K562 (cell line): ENCODE data around the gene PDCD1. TPM values are rescaled to one million over a fixed set of nuclear protein-coding genes. Genes with fewer than 3 reads are reported as not detected.

ENCODE experiments used
- ATAC-seq: fragments of 200-7000 bp; cut with Tn5 transposase; 3 replicates; pipeline ENCODE4 v1.9.1; 2020; ENCODE audit warnings: moderate library complexity
- BruUV-seq: library from RNA; stranded (reverse); fragments of 400-500 nt; replicated peaks from 2 replicates; lab custom pipeline; 2021; lab: Mats Ljungman, UMichigan
- CTCF ChIA-PET: fragments of 300-600 bp; formaldehyde crosslinking; extraction: SDS; loops from one replicate; lab custom pipeline; 2021; ENCODE audit warnings: low intra/inter-chr PET ratio; lab: Yijun Ruan, JAX
- POLR2A ChIA-PET: fragments of 300-600, 350-650 bp; sonication (Branson Sonifier 250); formaldehyde crosslinking; extraction: SDS; loops from one replicate; lab custom pipeline; 2021; ENCODE audit warnings: antibody characterized with exemption, inconsistent platforms; lab: Yijun Ruan, JAX
- DNase-seq, 4 experiments: peaks; one replicate each; pipeline versions ENCODE4 v3.0.0 to v3.0.0-alpha.2; 2011 to 2018; ENCODE audit warnings: low spot score in 3 of 4, mixed read lengths in 3 of 4; ENCODE audit errors: extremely low read depth in 1 of 4
- FAIRE-seq: peaks from 2 replicates; lab custom pipeline; 2011; peaks lifted over from hg19 to GRCh38; lab: Jason Lieb, UNC
- H2AFZ ChIP-seq: 2 replicates; pipeline ENCODE4 v1.6.0; 2011; ENCODE audit warnings: low read depth, low read length, control low read depth, inconsistent platforms
- H3K27ac ChIP-seq: fragments of 200-600 bp; 3 replicates; pipeline ENCODE4 v1.8.0; 2011; ENCODE audit warnings: low read depth, mild to moderate bottlenecking, control low read depth, inconsistent platforms, low read length, moderate library complexity, mixed read lengths; ENCODE audit errors: extremely low read depth
- H3K27me3 ChIP-seq, 2 experiments: fragments of 300-600 bp in 1 of 2; 2 replicates in 1 of 2; 3 replicates in 1 of 2; pipeline versions ENCODE4 v1.6.0 to v1.8.0; 2011; ENCODE audit warnings: inconsistent platforms in 2 of 2, low read length in 2 of 2, mild to moderate bottlenecking in 1 of 2, mixed read lengths in 1 of 2, moderate library complexity in 1 of 2; ENCODE audit not compliant: control insufficient read depth in 2 of 2, insufficient read depth in 2 of 2
- H3K36me3 ChIP-seq: fragments of 300-600 bp; 3 replicates; pipeline ENCODE4 v1.8.0; 2011; ENCODE audit warnings: mild to moderate bottlenecking, low read length, inconsistent platforms; ENCODE audit not compliant: control insufficient read depth, insufficient read depth
- H3K4me1 ChIP-seq, 2 experiments: fragments of 200-600 bp in 1 of 2; replicated peaks in 1 of 2; 2 replicates in 1 of 2; 3 replicates in 1 of 2; pipeline versions ENCODE4 v1.5.1 to v1.8.0; 2011; ENCODE audit warnings: inconsistent platforms in 2 of 2, low read length in 2 of 2, mild to moderate bottlenecking in 1 of 2, mixed read lengths in 1 of 2, moderate library complexity in 1 of 2; ENCODE audit not compliant: control insufficient read depth in 2 of 2, insufficient read depth in 2 of 2
- H3K4me2 ChIP-seq: 2 replicates; pipeline ENCODE4 v1.6.1; 2011; ENCODE audit warnings: low read length, control low read depth, inconsistent platforms, mixed read lengths; ENCODE audit not compliant: insufficient read depth
- H3K4me3 ChIP-seq: fragments of 200-600 bp; sonication (generic), shearing (Covaris generic); 2 replicates; pipeline ENCODE4 v1.5.1; 2016; ENCODE audit warnings: control low read depth, inconsistent platforms
- H3K79me2 ChIP-seq: fragments of 200-600 bp; 3 replicates; pipeline ENCODE4 v1.8.0; 2011; ENCODE audit warnings: low read length, inconsistent platforms; ENCODE audit not compliant: control insufficient read depth, insufficient read depth
- H3K9ac ChIP-seq, 2 experiments: 2 replicates each; pipeline versions ENCODE4 v1.6.0 to v1.6.1; 2011; ENCODE audit warnings: low read depth in 2 of 2, low read length in 2 of 2, control low read depth in 1 of 2, inconsistent platforms in 1 of 2, mild to moderate bottlenecking in 1 of 2, mixed read lengths in 1 of 2; ENCODE audit not compliant: insufficient read depth in 1 of 2
- H3K9me1 ChIP-seq: one replicate; pipeline ENCODE4 v1.6.0; 2011; ENCODE audit warnings: inconsistent platforms, mild to moderate bottlenecking, low read length, moderate library complexity; ENCODE audit not compliant: control insufficient read depth, insufficient read depth
- H3K9me3 ChIP-seq: replicated peaks from 2 replicates; pipeline ENCODE4 v1.5.1; 2011; ENCODE audit warnings: low read depth, low read length, inconsistent platforms; ENCODE audit not compliant: control insufficient read depth, insufficient read depth
- H4K20me1 ChIP-seq: replicated peaks from 2 replicates; pipeline ENCODE4 v1.6.1; 2011; ENCODE audit warnings: low read length, inconsistent platforms, mixed read lengths; ENCODE audit not compliant: control insufficient read depth, insufficient read depth
- GATAD2B ChIP-seq: fragments of 450-650 bp; IDR thresholded peaks from 2 replicates; pipeline ENCODE4 v1.6.1; 2017; ENCODE audit warnings: mild to moderate bottlenecking, borderline replicate concordance
- KLF16 ChIP-seq: IDR thresholded peaks from 2 replicates; pipeline ENCODE4 v1.6.1; 2016; ENCODE audit warnings: antibody characterized with exemption
- NBN ChIP-seq: fragments of 450-650 bp; IDR thresholded peaks from 2 replicates; pipeline ENCODE4 v1.6.1; 2016; ENCODE audit warnings: low read depth, mild to moderate bottlenecking
- NCOA6 ChIP-seq: fragments of 450-650 bp; IDR thresholded peaks from 2 replicates; pipeline ENCODE4 v1.6.1; 2017; ENCODE audit warnings: mild to moderate bottlenecking
- SIN3A ChIP-seq, 2 experiments: fragments of 150-350 bp in 1 of 2; IDR thresholded peaks; 2 replicates each; pipeline ENCODE4 v1.6.1; 2011 to 2016; ENCODE audit warnings: borderline replicate concordance in 2 of 2, low read depth in 2 of 2, low read length in 2 of 2, mild to moderate bottlenecking in 2 of 2, moderate library complexity in 2 of 2; ENCODE audit not compliant: control insufficient read depth in 1 of 2
- SMARCE1 ChIP-seq: fragments of 450-650 bp; IDR thresholded peaks from 2 replicates; pipeline ENCODE4 v1.7.1; 2016; ENCODE audit warnings: mild to moderate bottlenecking
- STAG1 ChIP-seq: sonication (generic); formaldehyde crosslinking; IDR thresholded peaks from 2 replicates; pipeline ENCODE4 v1.5.0; 2020; ENCODE audit warnings: missing genetic modification reagents, borderline replicate concordance
- YBX1 ChIP-seq: fragments of 450-650 bp; IDR thresholded peaks from 2 replicates; pipeline ENCODE4 v1.7.1; 2016; ENCODE audit warnings: mild to moderate bottlenecking
- ZKSCAN1 ChIP-seq: fragments of 150-350 bp; IDR thresholded peaks from 2 replicates; pipeline ENCODE4 v1.6.1; 2016; ENCODE audit warnings: low read depth, low read length
- ZNF121 ChIP-seq: sonication (generic); formaldehyde crosslinking; conservative IDR thresholded peaks from 2 replicates; pipeline ENCODE4 v1.8.0; 2022; ENCODE audit warnings: missing genetic modification reagents
- ZNF445 ChIP-seq: fragments of 250-450 bp; sonication (Bioruptor Pico); IDR thresholded peaks from 2 replicates; pipeline ENCODE4 v1.4.0; 2020; ENCODE audit warnings: low read depth, mild to moderate bottlenecking, moderate library complexity
- WGBS: fragments of 100-300 bp; shearing (Covaris generic); methylation state at CpG from one replicate; pipeline ENCODE4 v1.1.6; 2016; ENCODE audit warnings: low coverage, mixed read lengths; ENCODE audit not compliant: insufficient coverage; ENCODE audit errors: missing lambda C conversion rate; 5-methylcytosine and 5-hydroxymethylcytosine counted together
- in situ Hi-C: fragments of 300-500 bp; cut with MboI; formaldehyde crosslinking; loops from 4 replicates; pipeline ENCODE4 v1.15.0; 2018; ENCODE audit warnings: inconsistent platforms, mixed read lengths
- intact Hi-C: fragments of 100-400 bp; cut with micrococcal nuclease; formaldehyde crosslinking; loops from 2 replicates; pipeline ENCODE4 v1.14.2; 2022
- polyA plus RNA-seq, 8 experiments: library from polyadenylated mRNA; depleted of rRNA in 4 of 8; stranded (reverse) in 5 of 8; unstranded in 3 of 8; fragments of >200 nt; fragmentation: Nextera tagmentation in 2 of 8; fragmentation: Illumina TruSeq in 1 of 8; extraction: Ambion mirVana in 2 of 8; extraction: Trizol in 1 of 8; gene quantifications; 2 replicates each; pipeline versions ENCODE4 v1.2.1 to v1.2.3, GENCODE V29; 2011 to 2014; ENCODE audit warnings: inconsistent platforms in 1 of 8, missing spikeins in 1 of 8
- total RNA-seq, 7 experiments: library from RNA; depleted of rRNA in 6 of 7; stranded (reverse); fragments of >200 nt in 6 of 7; fragmentation: Illumina TruSeq in 2 of 7; extraction: Trizol in 2 of 7; gene quantifications; 2 replicates each; pipeline versions ENCODE4 v1.2.1 to v1.2.3, GENCODE V29; 2011 to 2021; ENCODE audit warnings: low replicate concordance in 1 of 7
- TF ChIP-seq, protein P1 (sequence below): fragments of 150-350 bp; IDR thresholded peaks from 2 replicates; pipeline ENCODE4 v1.6.1; 2014; ENCODE audit warnings: low read depth, mild to moderate bottlenecking, low read length, borderline replicate concordance
- TF ChIP-seq, protein P2 (sequence below), 3 experiments: IDR thresholded peaks in 2 of 3; conservative IDR thresholded peaks in 1 of 3; 2 replicates each; pipeline ENCODE4 v1.5.1; 2011 to 2012; ENCODE audit warnings: low read length in 3 of 3, mild to moderate bottlenecking in 3 of 3, control low read depth in 2 of 3, improper control_type of control experiment in 1 of 3, inconsistent platforms in 1 of 3, low read depth in 1 of 3, mixed read lengths in 1 of 3, moderate library complexity in 1 of 3; ENCODE audit not compliant: insufficient read depth in 2 of 3

PDCD1 gene
- total and polyA plus RNA-seq, 9 of the 15 experiments (the other 6 are each of a cell fraction or from before 2014, with no cell fraction given) = 0.15 to 2.5 (median 1.0) TPM; not detected in 2

DNA sequence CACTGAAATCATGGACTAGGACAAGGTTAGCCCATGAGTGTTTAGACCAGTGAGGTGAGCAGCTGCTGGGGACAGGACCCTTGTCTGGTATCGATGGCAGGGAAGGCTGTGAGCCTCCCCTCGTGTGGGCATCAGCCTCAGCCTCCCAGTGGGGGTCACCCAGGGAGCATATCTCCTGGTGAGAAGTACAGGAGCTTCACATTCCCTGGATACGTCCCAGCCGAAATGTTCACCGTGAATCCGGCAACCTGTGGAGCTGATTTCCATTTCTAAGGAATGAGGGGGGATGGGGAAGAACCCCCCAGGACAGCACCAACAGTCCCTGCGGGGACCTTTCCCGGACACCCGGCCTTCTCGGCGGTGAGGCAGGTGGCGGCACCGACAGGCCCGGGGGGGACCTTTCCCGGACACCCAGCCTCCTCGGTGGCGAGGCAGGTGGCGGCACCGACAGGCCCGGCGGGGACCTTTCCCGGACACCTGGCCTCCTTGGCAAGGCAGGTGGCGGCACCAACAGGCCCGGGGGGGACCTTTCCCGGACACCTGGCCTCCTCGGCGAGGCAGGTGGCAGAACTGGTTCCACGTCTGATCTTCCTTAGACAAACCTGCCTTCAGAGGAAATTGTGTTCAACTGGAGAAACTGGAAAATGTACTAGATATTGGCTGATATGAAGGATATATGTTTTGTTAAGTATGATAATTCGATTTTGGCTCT lies 32.0 kb upstream of the PDCD1 start:
- no peak overlapping the region for H3K4me2 ChIP-seq
- POLR2A ChIA-PET = no interaction called here
- H3K4me3 ChIP-seq = no peak overlapping the region
- 86% methylated on average over 7 of the region's 29 CpGs for WGBS
- no peaks in the 10 kb centered on the region for H3K79me2 ChIP-seq
- no peak overlapping the region for H3K9ac ChIP-seq
- peaks cover 4% of the 10 kb centered on the region for H3K9me1 ChIP-seq
- DNase-seq (no peak), ATAC-seq (no peak), FAIRE-seq (no peak)
- no TSS peak for BruUV-seq
- no peak overlapping the region for H3K27ac ChIP-seq
- H3K9me3 ChIP-seq = no peaks in the 10 kb centered on the region
- no peaks in the 10 kb centered on the region; the same call in 1 of the 2 replicates for H4K20me1 ChIP-seq
- H3K4me1 ChIP-seq = peaks cover 14 to 37% of the 10 kb centered on the region in 2 experiments
- in situ Hi-C loops (no loop called here), intact Hi-C loops (no loop called here)
- no peaks in the 10 kb centered on the region; a peak in 1 of 5 replicates for H3K27me3 ChIP-seq
- no peaks in the 10 kb centered on the region for H3K36me3 ChIP-seq
- H2AFZ ChIP-seq = no peak overlapping the region
- CTCF ChIA-PET = no interaction called here
- TF ChIP-seq NCOA6 (no peak), NBN (no peak), YBX1 (no peak), ZNF121 (CRISPR knock-in tag) (no peak), SIN3A (IDR thresholded peaks at IDR 0.05; ENCODE audit: borderline replicate concordance in 2 of 2, control insufficient read depth in 1 of 2, low read depth in 2 of 2, low read length in 2 of 2) (no peak), GATAD2B (no peak), ZKSCAN1 (no peak), STAG1 (CRISPR knock-in tag) (no peak), SMARCE1 (no peak), ZNF445 (CRISPR knock-in tag) (no peak), KLF16 (no peak)
- TF ChIP-seq, protein P1, sequence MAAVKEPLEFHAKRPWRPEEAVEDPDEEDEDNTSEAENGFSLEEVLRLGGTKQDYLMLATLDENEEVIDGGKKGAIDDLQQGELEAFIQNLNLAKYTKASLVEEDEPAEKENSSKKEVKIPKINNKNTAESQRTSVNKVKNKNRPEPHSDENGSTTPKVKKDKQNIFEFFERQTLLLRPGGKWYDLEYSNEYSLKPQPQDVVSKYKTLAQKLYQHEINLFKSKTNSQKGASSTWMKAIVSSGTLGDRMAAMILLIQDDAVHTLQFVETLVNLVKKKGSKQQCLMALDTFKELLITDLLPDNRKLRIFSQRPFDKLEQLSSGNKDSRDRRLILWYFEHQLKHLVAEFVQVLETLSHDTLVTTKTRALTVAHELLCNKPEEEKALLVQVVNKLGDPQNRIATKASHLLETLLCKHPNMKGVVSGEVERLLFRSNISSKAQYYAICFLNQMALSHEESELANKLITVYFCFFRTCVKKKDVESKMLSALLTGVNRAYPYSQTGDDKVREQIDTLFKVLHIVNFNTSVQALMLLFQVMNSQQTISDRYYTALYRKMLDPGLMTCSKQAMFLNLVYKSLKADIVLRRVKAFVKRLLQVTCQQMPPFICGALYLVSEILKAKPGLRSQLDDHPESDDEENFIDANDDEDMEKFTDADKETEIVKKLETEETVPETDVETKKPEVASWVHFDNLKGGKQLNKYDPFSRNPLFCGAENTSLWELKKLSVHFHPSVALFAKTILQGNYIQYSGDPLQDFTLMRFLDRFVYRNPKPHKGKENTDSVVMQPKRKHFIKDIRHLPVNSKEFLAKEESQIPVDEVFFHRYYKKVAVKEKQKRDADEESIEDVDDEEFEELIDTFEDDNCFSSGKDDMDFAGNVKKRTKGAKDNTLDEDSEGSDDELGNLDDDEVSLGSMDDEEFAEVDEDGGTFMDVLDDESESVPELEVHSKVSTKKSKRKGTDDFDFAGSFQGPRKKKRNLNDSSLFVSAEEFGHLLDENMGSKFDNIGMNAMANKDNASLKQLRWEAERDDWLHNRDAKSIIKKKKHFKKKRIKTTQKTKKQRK = no peak
- TF ChIP-seq, protein P2, sequence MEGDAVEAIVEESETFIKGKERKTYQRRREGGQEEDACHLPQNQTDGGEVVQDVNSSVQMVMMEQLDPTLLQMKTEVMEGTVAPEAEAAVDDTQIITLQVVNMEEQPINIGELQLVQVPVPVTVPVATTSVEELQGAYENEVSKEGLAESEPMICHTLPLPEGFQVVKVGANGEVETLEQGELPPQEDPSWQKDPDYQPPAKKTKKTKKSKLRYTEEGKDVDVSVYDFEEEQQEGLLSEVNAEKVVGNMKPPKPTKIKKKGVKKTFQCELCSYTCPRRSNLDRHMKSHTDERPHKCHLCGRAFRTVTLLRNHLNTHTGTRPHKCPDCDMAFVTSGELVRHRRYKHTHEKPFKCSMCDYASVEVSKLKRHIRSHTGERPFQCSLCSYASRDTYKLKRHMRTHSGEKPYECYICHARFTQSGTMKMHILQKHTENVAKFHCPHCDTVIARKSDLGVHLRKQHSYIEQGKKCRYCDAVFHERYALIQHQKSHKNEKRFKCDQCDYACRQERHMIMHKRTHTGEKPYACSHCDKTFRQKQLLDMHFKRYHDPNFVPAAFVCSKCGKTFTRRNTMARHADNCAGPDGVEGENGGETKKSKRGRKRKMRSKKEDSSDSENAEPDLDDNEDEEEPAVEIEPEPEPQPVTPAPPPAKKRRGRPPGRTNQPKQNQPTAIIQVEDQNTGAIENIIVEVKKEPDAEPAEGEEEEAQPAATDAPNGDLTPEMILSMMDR (IDR thresholded peaks at IDR 0.05 in 2 of 3, conservative IDR thresholded peaks at IDR 0.05 in 1 of 3; ENCODE audit: insufficient read depth in 2 of 3, low read depth in 1 of 3, low read length in 3 of 3) = no peak
